OCI-LY3 (cell line): ENCODE data around the gene OR5P2.

Source experiments
- H2AFZ ChIP-seq: fragments of 200-600, 300-600 bp; shearing (Covaris generic); 2 replicates; pipeline ENCODE4 v1.6.0; 2014; ENCODE audit warnings: antibody characterized with exemption, low read depth, low read length
- H3K27ac ChIP-seq: fragments of 200-600, 300-600 bp; sonication (generic); 2 replicates; pipeline ENCODE4 v1.5.1; 2014; ENCODE audit warnings: mild to moderate bottlenecking, low read length, moderate library complexity, mixed read lengths
- H3K27me3 ChIP-seq: fragments of 200-600, 300-600 bp; sonication (generic); 2 replicates; pipeline ENCODE4 v1.6.1; 2014; ENCODE audit warnings: low read depth, low read length, mixed read lengths
- H3K36me3 ChIP-seq: fragments of 200-600, 300-600 bp; sonication (generic); replicated peaks from 2 replicates; pipeline ENCODE3; 2014; ENCODE audit warnings: low read depth, low read length, mixed read lengths
- H3K4me1 ChIP-seq: fragments of 300-600, 200-600 bp; sonication (generic); 2 replicates; pipeline ENCODE4 v1.6.1; 2014; ENCODE audit warnings: low read length, mixed read lengths
- H3K4me2 ChIP-seq: fragments of 200-600, 300-600 bp; sonication (generic); 2 replicates; pipeline ENCODE4 v1.6.1; 2014; ENCODE audit warnings: low read length, mixed read lengths
- H3K4me3 ChIP-seq: fragments of 300-600, 200-600 bp; sonication (generic); 2 replicates; pipeline ENCODE4 v1.5.1; 2014; ENCODE audit warnings: antibody characterized with exemption, mild to moderate bottlenecking, low read length, moderate library complexity
- H3K79me2 ChIP-seq: fragments of 300-600, 200-600 bp; shearing (Covaris generic); 2 replicates; pipeline ENCODE4 v1.6.1; 2014; ENCODE audit warnings: mild to moderate bottlenecking, low read length, mixed read lengths
- H3K9ac ChIP-seq: fragments of 300-600, 200-600 bp; shearing (Covaris generic); 2 replicates; pipeline ENCODE4 v1.6.0; 2014; ENCODE audit warnings: mild to moderate bottlenecking, low read length, moderate library complexity
- H3K9me3 ChIP-seq: fragments of 200-600, 300-600 bp; shearing (Covaris generic); 2 replicates; pipeline ENCODE4 v1.6.1; 2014; ENCODE audit warnings: low read length, mixed read lengths; ENCODE audit not compliant: insufficient read depth
- H4K20me1 ChIP-seq: fragments of 200-600, 300-600 bp; sonication (generic); 2 replicates; pipeline ENCODE4 v1.6.1; 2016; ENCODE audit warnings: low read length, mixed read lengths; ENCODE audit not compliant: insufficient read depth
- EZH2phosphoT487 ChIP-seq: fragments of 200-600 bp; shearing (Covaris generic); IDR thresholded peaks from 2 replicates; pipeline ENCODE4 v1.6.1; 2018; ENCODE audit warnings: antibody characterized with exemption, mixed run types, low read depth

OR5P2 gene

GRCh38 chr11:7749456-7749855 is 47.3 kb downstream of the OR5P2 start:
- no peaks in the 10 kb centered on the region for H3K79me2 ChIP-seq
- no peak overlapping the region for H3K9ac ChIP-seq
- no peak for TF ChIP-seq EZH2phosphoT487
- H2AFZ ChIP-seq = no peak overlapping the region
- H3K9me3 ChIP-seq = no peaks in the 10 kb centered on the region
- no peak overlapping the region for H3K4me3 ChIP-seq
- H3K4me2 ChIP-seq = no peak overlapping the region
- H3K27ac ChIP-seq = no peak overlapping the region
- no peaks in the 10 kb centered on the region for H3K36me3 ChIP-seq
- H3K27me3 ChIP-seq = no peaks in the 10 kb centered on the region
- H3K4me1 ChIP-seq = no peaks in the 10 kb centered on the region
- H4K20me1 ChIP-seq = no peaks in the 10 kb centered on the region
